ENCODE results near the gene SMCP. TPM values are rescaled to one million over a fixed set of nuclear protein-coding genes. Genes with fewer than 3 reads are reported as not detected.

Gene SMCP
- total RNA-seq, 1 experiment from 2014 or later, result not detected

Other genes starting within 250 kb of the SMCP start
- not detected in 2 replicates for gene LCE2D, start 214.9 kb upstream of the SMCP start, total RNA-seq (2014; rRNA removed; shearing (Covaris generic))
- gene LCE2C, start 203.0 kb upstream of the SMCP start, total RNA-seq (2014; rRNA removed; shearing (Covaris generic)), result not detected in 2 replicates
- gene LCE2B, start 192.2 kb upstream of the SMCP start, total RNA-seq (2014; rRNA removed; shearing (Covaris generic)), result not detected in 2 replicates
- gene LCE2A, start 180.0 kb upstream of the SMCP start, total RNA-seq (2014; rRNA removed; shearing (Covaris generic)), result not detected in 2 replicates
- gene LCE4A, start 170.2 kb upstream of the SMCP start, total RNA-seq (2014; rRNA removed; shearing (Covaris generic)), result not detected in 2 replicates
- gene KPRP, start 120.3 kb upstream of the SMCP start, total RNA-seq (2014; rRNA removed; shearing (Covaris generic)), result not detected in 2 replicates
- not detected in 2 replicates for gene LCE1F, start 103.2 kb upstream of the SMCP start, total RNA-seq (2014; rRNA removed; shearing (Covaris generic))
- gene LCE1E, start 92.1 kb upstream of the SMCP start, total RNA-seq (2014; rRNA removed; shearing (Covaris generic)), result not detected in 2 replicates
- not detected in 2 replicates for gene LCE1D, start 81.6 kb upstream of the SMCP start, total RNA-seq (2014; rRNA removed; shearing (Covaris generic))
- not detected in 2 replicates for gene LCE1C, start 71.7 kb upstream of the SMCP start, total RNA-seq (2014; rRNA removed; shearing (Covaris generic))
- not detected in 2 replicates for gene LCE1B, start 66.4 kb upstream of the SMCP start, total RNA-seq (2014; rRNA removed; shearing (Covaris generic))
- not detected in 2 replicates for gene LCE1A, start 50.8 kb upstream of the SMCP start, total RNA-seq (2014; rRNA removed; shearing (Covaris generic))
- not detected in 2 replicates for gene LCE6A, start 35.5 kb upstream of the SMCP start, total RNA-seq (2014; rRNA removed; shearing (Covaris generic))
- gene LCE7A, start 18.3 kb upstream of the SMCP start, total RNA-seq (2014; rRNA removed; shearing (Covaris generic)), result not detected in 2 replicates
- gene IVL, start 30.2 kb downstream of the SMCP start, total RNA-seq (2014; rRNA removed; shearing (Covaris generic)), result 0.06 TPM in 1 of 2 replicates, not detected in the other
- gene SPRR5, start 68.9 kb downstream of the SMCP start, total RNA-seq (2014; rRNA removed; shearing (Covaris generic)), result not detected in 2 replicates
- gene SPRR4, start 92.3 kb downstream of the SMCP start, total RNA-seq (2014; rRNA removed; shearing (Covaris generic)), result not detected in 2 replicates
- not detected in 2 replicates for gene SPRR1A, start 105.8 kb downstream of the SMCP start, total RNA-seq (2014; rRNA removed; shearing (Covaris generic))
- not detected in 2 replicates for gene SPRR3, start 123.4 kb downstream of the SMCP start, total RNA-seq (2014; rRNA removed; shearing (Covaris generic))
- gene SPRR1B, start 152.9 kb downstream of the SMCP start, total RNA-seq (2014; rRNA removed; shearing (Covaris generic)), result not detected in 2 replicates
- gene SPRR2D, start 162.8 kb downstream of the SMCP start, total RNA-seq (2014; rRNA removed; shearing (Covaris generic)), result not detected in 2 replicates
- not detected in 2 replicates for gene SPRR2A, start 179.2 kb downstream of the SMCP start, total RNA-seq (2014; rRNA removed; shearing (Covaris generic))
- not detected in 2 replicates for gene SPRR2B, start 193.3 kb downstream of the SMCP start, total RNA-seq (2014; rRNA removed; shearing (Covaris generic))
- not detected in 2 replicates for gene SPRR2E, start 216.2 kb downstream of the SMCP start, total RNA-seq (2014; rRNA removed; shearing (Covaris generic))
- gene SPRR2F, start 235.2 kb downstream of the SMCP start, total RNA-seq (2014; rRNA removed; shearing (Covaris generic)), result not detected in 2 replicates

Data from Daoy (cell line).